ENCODE data around the gene C22orf23. TPM values are rescaled to one million over a fixed set of nuclear protein-coding genes. Genes with fewer than 3 reads are reported as not detected.

The C22orf23 gene
- total RNA-seq, 1 experiment from 2014 or later: 0.52 TPM

DNA sequence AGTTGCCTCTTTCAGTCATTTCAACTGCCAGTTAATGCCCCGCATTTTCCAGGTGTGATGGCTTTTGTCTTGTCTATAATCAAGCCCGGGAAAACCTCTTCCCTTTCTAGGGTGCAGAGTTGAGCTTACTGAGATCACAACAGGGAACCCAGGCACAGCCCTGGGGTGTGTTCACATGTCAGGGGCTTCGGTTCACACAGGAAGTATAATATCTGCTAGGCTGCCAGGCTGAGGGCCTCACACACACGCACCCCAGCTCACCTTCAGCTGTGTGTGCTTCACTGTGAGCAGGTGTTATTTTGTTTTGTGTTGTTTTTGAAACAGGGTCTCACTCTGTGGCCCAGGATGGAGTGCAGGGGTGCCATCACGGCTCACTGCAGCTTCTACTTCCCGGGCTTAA lies 40.6 kb upstream of the C22orf23 start:
- CTCF ChIA-PET: no interaction called here
- intact Hi-C loops (cut with micrococcal nuclease; ENCODE audit: unreplicated experiment): no loop called here
- H3K4me1 Mint-ChIP-seq (ENCODE audit: low read depth, unreplicated experiment): peaks cover 24% of the 10 kb centered on the region
- BruUV-seq (replicated peaks): no TSS peak
- TF ChIP-seq, protein P1, sequence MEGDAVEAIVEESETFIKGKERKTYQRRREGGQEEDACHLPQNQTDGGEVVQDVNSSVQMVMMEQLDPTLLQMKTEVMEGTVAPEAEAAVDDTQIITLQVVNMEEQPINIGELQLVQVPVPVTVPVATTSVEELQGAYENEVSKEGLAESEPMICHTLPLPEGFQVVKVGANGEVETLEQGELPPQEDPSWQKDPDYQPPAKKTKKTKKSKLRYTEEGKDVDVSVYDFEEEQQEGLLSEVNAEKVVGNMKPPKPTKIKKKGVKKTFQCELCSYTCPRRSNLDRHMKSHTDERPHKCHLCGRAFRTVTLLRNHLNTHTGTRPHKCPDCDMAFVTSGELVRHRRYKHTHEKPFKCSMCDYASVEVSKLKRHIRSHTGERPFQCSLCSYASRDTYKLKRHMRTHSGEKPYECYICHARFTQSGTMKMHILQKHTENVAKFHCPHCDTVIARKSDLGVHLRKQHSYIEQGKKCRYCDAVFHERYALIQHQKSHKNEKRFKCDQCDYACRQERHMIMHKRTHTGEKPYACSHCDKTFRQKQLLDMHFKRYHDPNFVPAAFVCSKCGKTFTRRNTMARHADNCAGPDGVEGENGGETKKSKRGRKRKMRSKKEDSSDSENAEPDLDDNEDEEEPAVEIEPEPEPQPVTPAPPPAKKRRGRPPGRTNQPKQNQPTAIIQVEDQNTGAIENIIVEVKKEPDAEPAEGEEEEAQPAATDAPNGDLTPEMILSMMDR (IDR thresholded peaks at IDR 0.05; ENCODE audit: unreplicated experiment): no peak
- H3K4me3 Mint-ChIP-seq (ENCODE audit: low read depth, unreplicated experiment): no peak overlapping the region
- H3K36me3 Mint-ChIP-seq (ENCODE audit: insufficient read depth, unreplicated experiment): peaks cover 3% of the 10 kb centered on the region
- no peak for DNase-seq
- no peak overlapping the region for H3K27ac Mint-ChIP-seq (ENCODE audit: unreplicated experiment)
- H3K9me3 Mint-ChIP-seq (ENCODE audit: low read depth, unreplicated experiment): no peaks in the 10 kb centered on the region
- no peaks in the 10 kb centered on the region for H3K27me3 Mint-ChIP-seq (ENCODE audit: unreplicated experiment)

DNA sequence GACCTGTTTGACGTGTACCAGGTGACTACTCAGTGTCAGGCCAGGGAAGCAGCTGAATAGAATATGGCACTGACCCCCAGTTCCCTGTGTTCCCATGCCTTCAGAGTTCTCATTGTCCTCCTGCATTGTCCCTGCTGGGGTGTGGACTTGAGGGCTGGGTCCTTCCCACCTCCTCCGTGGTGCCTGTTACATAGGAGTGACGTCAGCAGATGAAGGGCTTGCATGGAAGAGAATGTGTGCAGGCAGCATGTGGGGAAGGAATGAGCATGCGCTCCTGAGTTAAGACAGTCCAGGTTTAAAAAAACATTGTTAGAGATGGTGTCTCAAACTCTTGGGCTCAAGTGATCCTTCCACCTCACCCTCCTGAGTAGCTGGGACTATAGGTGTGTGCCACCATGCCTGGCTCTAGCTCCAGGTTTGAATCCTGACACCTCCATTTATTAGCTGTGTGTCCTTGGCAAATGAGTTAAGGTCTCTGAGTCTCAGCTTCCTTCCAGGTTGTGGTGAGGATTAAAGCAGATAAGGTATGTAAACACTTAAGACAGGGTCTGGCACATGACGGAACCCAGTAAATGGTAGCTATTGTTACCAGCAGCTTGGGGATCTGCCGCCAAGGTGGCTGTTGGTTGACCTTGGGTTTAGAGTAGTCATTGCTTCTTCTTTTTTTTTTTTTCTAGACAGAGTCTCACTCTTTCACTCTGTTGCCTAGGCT lies 38.5 kb upstream of the C22orf23 start:
- H3K9me3 Mint-ChIP-seq (ENCODE audit: low read depth, unreplicated experiment): no peaks in the 10 kb centered on the region
- no peaks in the 10 kb centered on the region for H3K36me3 Mint-ChIP-seq (ENCODE audit: insufficient read depth, unreplicated experiment)
- intact Hi-C loops (cut with micrococcal nuclease; ENCODE audit: unreplicated experiment): no loop called here
- no peak overlapping the region for H3K27ac Mint-ChIP-seq (ENCODE audit: unreplicated experiment)
- TF ChIP-seq, protein P1 (IDR thresholded peaks at IDR 0.05; ENCODE audit: unreplicated experiment): no peak
- CTCF ChIA-PET: interaction anchor here (1.3 kb wide), 1 partner anchor 60 kb away, joined by 3 read pairs; no protein-coding TSS in a partner anchor
- H3K4me3 Mint-ChIP-seq (ENCODE audit: low read depth, unreplicated experiment): no peak overlapping the region
- H3K4me1 Mint-ChIP-seq (ENCODE audit: low read depth, unreplicated experiment): peaks cover 7% of the 10 kb centered on the region
- BruUV-seq (replicated peaks): no TSS peak
- no peak for DNase-seq
- H3K27me3 Mint-ChIP-seq (ENCODE audit: unreplicated experiment): no peaks in the 10 kb centered on the region

DNA sequence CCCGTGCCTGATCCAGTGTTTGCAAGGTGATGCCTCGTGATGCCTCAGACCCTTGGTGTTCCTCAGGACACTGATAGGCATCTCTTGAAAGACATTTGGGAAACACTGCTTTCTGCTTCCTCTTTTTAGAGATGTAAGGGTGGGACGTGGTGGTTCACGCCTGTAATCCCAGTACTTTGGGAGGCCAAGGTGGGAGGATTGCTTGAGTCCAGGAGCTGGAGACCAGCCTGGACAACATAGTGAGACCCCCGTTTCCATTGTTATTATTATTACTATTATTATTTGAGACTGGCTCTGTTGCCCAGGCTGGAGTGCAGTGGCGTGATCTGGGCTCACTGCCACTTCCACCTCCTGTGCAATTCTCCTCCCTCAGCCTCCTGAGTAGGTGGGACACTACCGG lies 37.5 kb upstream of the C22orf23 start:
- TF ChIP-seq, protein P1 (IDR thresholded peaks at IDR 0.05; ENCODE audit: unreplicated experiment): no peak
- no peaks in the 10 kb centered on the region for H3K36me3 Mint-ChIP-seq (ENCODE audit: insufficient read depth, unreplicated experiment)
- no peak overlapping the region for H3K4me3 Mint-ChIP-seq (ENCODE audit: low read depth, unreplicated experiment)
- no peaks in the 10 kb centered on the region for H3K4me1 Mint-ChIP-seq (ENCODE audit: low read depth, unreplicated experiment)
- no peak overlapping the region for H3K27ac Mint-ChIP-seq (ENCODE audit: unreplicated experiment)
- CTCF ChIA-PET: no interaction called here
- H3K27me3 Mint-ChIP-seq (ENCODE audit: unreplicated experiment): no peaks in the 10 kb centered on the region
- BruUV-seq (replicated peaks): no TSS peak
- H3K9me3 Mint-ChIP-seq (ENCODE audit: low read depth, unreplicated experiment): no peaks in the 10 kb centered on the region
- no peak for DNase-seq
- intact Hi-C loops (cut with micrococcal nuclease; ENCODE audit: unreplicated experiment): no loop called here

DNA sequence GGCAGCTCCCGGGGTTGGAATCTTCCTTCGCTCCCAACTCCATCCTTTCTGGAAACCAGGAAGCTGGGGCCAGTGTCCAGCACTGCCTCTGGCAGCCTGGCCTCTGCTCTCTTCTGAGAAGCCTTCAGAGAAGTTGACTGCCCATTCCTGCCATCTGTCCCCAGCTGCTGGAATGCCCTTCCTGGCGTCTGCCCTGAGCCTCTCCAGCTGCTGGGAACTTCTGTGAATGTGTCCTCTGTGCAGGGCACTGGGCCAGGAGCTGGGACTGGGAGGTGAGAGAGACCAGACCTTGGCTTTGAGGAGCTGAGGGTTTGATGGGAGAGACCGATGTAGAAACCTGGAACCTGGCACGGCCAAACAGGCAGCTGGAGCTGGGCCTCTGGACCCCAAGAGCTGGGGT lies 36.9 kb upstream of the C22orf23 start:
- no peaks in the 10 kb centered on the region for H3K27me3 Mint-ChIP-seq (ENCODE audit: unreplicated experiment)
- TF ChIP-seq, protein P1 (IDR thresholded peaks at IDR 0.05; ENCODE audit: unreplicated experiment): no peak
- no peak overlapping the region for H3K4me3 Mint-ChIP-seq (ENCODE audit: low read depth, unreplicated experiment)
- H3K4me1 Mint-ChIP-seq (ENCODE audit: low read depth, unreplicated experiment): no peaks in the 10 kb centered on the region
- intact Hi-C loops (cut with micrococcal nuclease; ENCODE audit: unreplicated experiment): no loop called here
- no peaks in the 10 kb centered on the region for H3K9me3 Mint-ChIP-seq (ENCODE audit: low read depth, unreplicated experiment)
- no peak overlapping the region for H3K27ac Mint-ChIP-seq (ENCODE audit: unreplicated experiment)
- BruUV-seq (replicated peaks): no TSS peak
- DNase-seq: no peak
- H3K36me3 Mint-ChIP-seq (ENCODE audit: insufficient read depth, unreplicated experiment): no peaks in the 10 kb centered on the region
- CTCF ChIA-PET: no interaction called here
